Measurements from ENCODE around the gene GIMAP5. TPM values are rescaled to one million over a fixed set of nuclear protein-coding genes. Genes with fewer than 3 reads are reported as not detected.

The GIMAP5 gene
- total and polyA plus RNA-seq, 9 of the 15 experiments (the other 6 are each of a cell fraction or from before 2014, with no cell fraction given), result 0.35 TPM; not detected in 8

DNA sequence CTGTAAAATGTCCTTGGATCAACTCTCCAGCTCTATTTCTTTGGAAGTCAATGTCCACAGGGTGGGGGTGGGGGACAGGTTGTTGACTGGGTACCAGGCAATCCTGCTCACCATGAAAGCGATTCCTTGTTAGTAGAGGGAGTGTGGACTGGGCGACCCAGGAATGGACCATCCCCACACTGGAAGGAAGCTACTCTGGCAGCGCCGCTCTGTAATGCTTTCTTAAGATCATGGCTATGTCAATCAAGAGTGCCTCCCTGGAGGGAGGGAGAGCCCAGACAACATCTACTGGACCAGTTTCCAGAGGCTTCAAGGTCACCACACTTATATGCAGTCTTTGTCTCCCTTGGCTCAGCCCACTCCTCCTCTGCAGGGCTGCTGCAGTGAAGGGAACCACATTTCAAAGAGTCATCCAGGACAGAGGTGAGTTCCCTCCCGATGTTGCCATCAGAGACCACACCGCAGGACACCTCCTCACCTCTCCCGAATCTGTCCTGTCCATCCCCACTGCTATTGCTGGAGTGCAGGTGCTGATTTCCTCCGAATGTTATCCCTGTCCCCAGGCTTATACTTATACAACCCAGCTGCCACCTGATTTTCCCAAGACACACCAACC lies 6.9 kb downstream of the GIMAP5 start (continued):
- TF ChIP-seq ZNF639 (CRISPR knock-in tag; conservative IDR thresholded peaks at IDR 0.05 in 1 of 2, IDR thresholded peaks at IDR 0.05 in 1 of 2), result no peak
- TF ChIP-seq PHF20 (IDR thresholded peaks at IDR 0.05; ENCODE audit: partially characterized antibody), result no peak

GRCh38 chr7:150745086-150745485 lies 7.9 kb downstream of the GIMAP5 start:
- Histone ChIP-seq H3K27me3 (ENCODE audit: control insufficient read depth in 2 of 2, insufficient read depth in 2 of 2, low read length in 2 of 2) (peaks cover 18 to 44% of the 10 kb centered on the region in 2 experiments; a peak in 4 of 5 replicates), H3K27ac (ENCODE audit: extremely low read depth, low read depth, low read length) (no peak overlapping the region), H3K9ac (ENCODE audit: insufficient read depth in 1 of 2, low read depth in 2 of 2, low read length in 2 of 2) (no peak overlapping the region), H4K20me1 (replicated peaks; ENCODE audit: control insufficient read depth, insufficient read depth, low read length) (peaks cover 5% of the 10 kb centered on the region; the same call in 1 of the 2 replicates), H3K4me3 (no peak overlapping the region), H3K4me2 (ENCODE audit: insufficient read depth, low read length) (no peak overlapping the region), H3K9me1 (ENCODE audit: control insufficient read depth, insufficient read depth, low read length) (no peaks in the 10 kb centered on the region), H2AFZ (ENCODE audit: low read depth, low read length) (no peak overlapping the region), H3K36me3 (ENCODE audit: control insufficient read depth, insufficient read depth, low read length) (no peaks in the 10 kb centered on the region), H3K79me2 (ENCODE audit: control insufficient read depth, insufficient read depth, low read length) (no peaks in the 10 kb centered on the region), H3K9me3 (replicated peaks; ENCODE audit: control insufficient read depth, insufficient read depth, low read depth, low read length) (no peaks in the 10 kb centered on the region), H3K4me1 (replicated peaks in 1 of 2; ENCODE audit: control insufficient read depth in 2 of 2, insufficient read depth in 2 of 2, low read length in 2 of 2) (no peaks in the 10 kb centered on the region)
- TF ChIP-seq DACH1 (IDR thresholded peaks at IDR 0.05; ENCODE audit: partially characterized antibody) (no peak), RNF219 (CRISPR knock-in tag; IDR thresholded peaks at IDR 0.05) (no peak), KDM2B (CRISPR knock-in tag; IDR thresholded peaks at IDR 0.05) (no peak), CEBPB (tag; IDR thresholded peaks at IDR 0.05) (no peak), FOS (IDR thresholded peaks at IDR 0.05; ENCODE audit: extremely low read depth, insufficient read length) (no peak), ZNF586 (CRISPR knock-in tag; conservative IDR thresholded peaks at IDR 0.05) (no peak), SMARCA4 (IDR thresholded peaks at IDR 0.05) (no peak)
- CTCF ChIA-PET (ENCODE audit: low intra/inter-chr PET ratio), result no interaction called here
- DNase-seq (ENCODE audit: extremely low read depth in 1 of 4, low spot score in 3 of 4), result no peak
- no TSS peak for BruUV-seq (replicated peaks)
- POLR2A ChIA-PET, result no interaction called here
- intact Hi-C loops (cut with micrococcal nuclease), result no loop called here
- in situ Hi-C loops (cut with MboI), result no loop called here
- WGBS (ENCODE audit: insufficient coverage, low coverage, missing lambda C conversion rate), result 0% methylated on average over 5 of the region's 5 CpGs
- FAIRE-seq, result no peak
- no peak for ATAC-seq

Measured in K562 (cell line).